ENCODE results near the gene SDK2. TPM values are rescaled to one million over a fixed set of nuclear protein-coding genes. Genes with fewer than 3 reads are reported as not detected.
A peak's percentile ranks its signal among the peaks of the same experiment; 100 is the strongest.

SDK2 gene
- total RNA-seq, 1 donor from 2014 or later = 12.3 TPM

GRCh38 chr17:73350864-73351263, 293.4 kb downstream of the SDK2 start:
- Mint-ChIP-seq H3K9me3 (ENCODE audit: unreplicated experiment) (peaks cover 8% of the 10 kb centered on the region), H3K4me1 (ENCODE audit: low read depth, unreplicated experiment) (peaks cover 13% of the 10 kb centered on the region), H3K27ac (ENCODE audit: unreplicated experiment) (peak overlapping the region; percentile 62), H3K36me3 (ENCODE audit: unreplicated experiment) (no peaks in the 10 kb centered on the region), H3K27me3 (ENCODE audit: unreplicated experiment) (peaks cover 11% of the 10 kb centered on the region), H3K4me3 (ENCODE audit: unreplicated experiment) (no peak overlapping the region)
- TF ChIP-seq, protein P1, sequence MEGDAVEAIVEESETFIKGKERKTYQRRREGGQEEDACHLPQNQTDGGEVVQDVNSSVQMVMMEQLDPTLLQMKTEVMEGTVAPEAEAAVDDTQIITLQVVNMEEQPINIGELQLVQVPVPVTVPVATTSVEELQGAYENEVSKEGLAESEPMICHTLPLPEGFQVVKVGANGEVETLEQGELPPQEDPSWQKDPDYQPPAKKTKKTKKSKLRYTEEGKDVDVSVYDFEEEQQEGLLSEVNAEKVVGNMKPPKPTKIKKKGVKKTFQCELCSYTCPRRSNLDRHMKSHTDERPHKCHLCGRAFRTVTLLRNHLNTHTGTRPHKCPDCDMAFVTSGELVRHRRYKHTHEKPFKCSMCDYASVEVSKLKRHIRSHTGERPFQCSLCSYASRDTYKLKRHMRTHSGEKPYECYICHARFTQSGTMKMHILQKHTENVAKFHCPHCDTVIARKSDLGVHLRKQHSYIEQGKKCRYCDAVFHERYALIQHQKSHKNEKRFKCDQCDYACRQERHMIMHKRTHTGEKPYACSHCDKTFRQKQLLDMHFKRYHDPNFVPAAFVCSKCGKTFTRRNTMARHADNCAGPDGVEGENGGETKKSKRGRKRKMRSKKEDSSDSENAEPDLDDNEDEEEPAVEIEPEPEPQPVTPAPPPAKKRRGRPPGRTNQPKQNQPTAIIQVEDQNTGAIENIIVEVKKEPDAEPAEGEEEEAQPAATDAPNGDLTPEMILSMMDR (IDR thresholded peaks at IDR 0.05; ENCODE audit: partially characterized antibody, unreplicated experiment) = no peak
- DNase-seq = no peak

DNA sequence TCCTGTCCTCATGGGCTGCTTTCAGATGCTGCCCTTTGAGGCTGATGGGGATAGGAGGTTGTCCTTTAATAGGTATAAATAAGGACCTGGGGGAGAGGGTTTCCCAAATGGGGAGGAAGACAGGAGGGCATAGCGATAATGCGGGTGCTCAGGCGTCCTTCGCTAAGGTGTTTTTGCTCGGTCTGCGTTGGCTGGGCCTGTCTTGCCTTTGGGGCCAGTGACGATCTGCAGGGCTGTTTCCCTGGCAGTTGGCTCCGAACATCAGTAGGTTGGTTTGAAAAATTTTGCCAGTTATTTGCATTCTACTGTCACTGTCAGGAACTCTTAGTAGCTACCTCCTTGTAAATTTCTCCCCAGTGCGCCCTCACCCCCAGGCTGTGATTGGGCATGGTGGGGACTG, 294.6 kb downstream of the SDK2 start:
- Mint-ChIP-seq H3K36me3 (ENCODE audit: unreplicated experiment) (no peaks in the 10 kb centered on the region), H3K4me1 (ENCODE audit: low read depth, unreplicated experiment) (peaks cover 20% of the 10 kb centered on the region), H3K9me3 (ENCODE audit: unreplicated experiment) (peaks cover 5% of the 10 kb centered on the region), H3K27me3 (ENCODE audit: unreplicated experiment) (peaks cover 11% of the 10 kb centered on the region), H3K4me3 (ENCODE audit: unreplicated experiment) (no peak overlapping the region), H3K27ac (ENCODE audit: unreplicated experiment) (no peak overlapping the region)
- TF ChIP-seq, protein P1 (IDR thresholded peaks at IDR 0.05; ENCODE audit: partially characterized antibody, unreplicated experiment) = no peak
- no peak for DNase-seq

DNA sequence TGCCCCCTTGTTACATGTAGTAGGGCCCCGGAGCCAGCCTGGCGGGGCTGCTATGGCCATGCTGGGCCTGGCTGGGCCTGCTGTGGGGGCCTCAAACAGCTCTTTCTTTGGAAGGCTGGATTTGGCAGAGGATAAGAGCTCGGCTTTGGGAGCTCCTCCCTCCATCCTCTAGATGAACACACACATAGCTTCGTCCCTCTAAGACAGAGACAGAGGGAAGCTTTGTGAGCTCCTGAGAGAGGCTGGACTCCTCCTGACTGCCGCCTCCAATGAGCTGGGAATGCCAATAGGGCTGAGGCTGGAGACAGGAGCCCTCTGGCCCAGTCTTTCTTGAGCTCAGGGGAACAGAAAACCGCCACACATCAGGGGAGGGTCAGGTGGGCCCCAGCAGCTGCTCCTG, 295.1 kb downstream of the SDK2 start:
- DNase-seq = no peak
- H3K27ac Mint-ChIP-seq (ENCODE audit: unreplicated experiment) = peak overlapping the region; percentile 25
- peaks cover 22% of the 10 kb centered on the region for H3K4me1 Mint-ChIP-seq (ENCODE audit: low read depth, unreplicated experiment)
- H3K36me3 Mint-ChIP-seq (ENCODE audit: unreplicated experiment) = no peaks in the 10 kb centered on the region
- peaks cover 9% of the 10 kb centered on the region for H3K9me3 Mint-ChIP-seq (ENCODE audit: unreplicated experiment)
- TF ChIP-seq, protein P1 (IDR thresholded peaks at IDR 0.05; ENCODE audit: partially characterized antibody, unreplicated experiment) = no peak
- peaks cover 13% of the 10 kb centered on the region for H3K27me3 Mint-ChIP-seq (ENCODE audit: unreplicated experiment)
- H3K4me3 Mint-ChIP-seq (ENCODE audit: unreplicated experiment) = no peak overlapping the region

DNA sequence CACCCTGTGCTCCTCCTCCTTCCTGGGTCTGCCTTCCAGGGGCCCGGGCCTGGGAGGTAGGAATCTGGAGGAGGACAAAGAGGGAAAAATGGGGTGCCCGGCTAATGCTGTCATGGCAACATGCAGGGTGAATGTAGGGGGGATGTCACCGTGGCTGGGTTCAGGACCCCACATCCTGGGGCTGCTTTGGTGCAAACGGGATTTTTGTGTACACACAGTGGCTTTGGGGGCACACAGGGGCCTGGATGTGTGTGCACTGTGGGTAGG, 295.5 kb downstream of the SDK2 start:
- H3K36me3 Mint-ChIP-seq (ENCODE audit: unreplicated experiment) = no peaks in the 10 kb centered on the region
- no peak overlapping the region for H3K27ac Mint-ChIP-seq (ENCODE audit: unreplicated experiment)
- H3K4me1 Mint-ChIP-seq (ENCODE audit: low read depth, unreplicated experiment) = peaks cover 24% of the 10 kb centered on the region
- DNase-seq = no peak
- peaks cover 12% of the 10 kb centered on the region for H3K9me3 Mint-ChIP-seq (ENCODE audit: unreplicated experiment)
- TF ChIP-seq, protein P1 (IDR thresholded peaks at IDR 0.05; ENCODE audit: partially characterized antibody, unreplicated experiment) = no peak
- no peak overlapping the region for H3K4me3 Mint-ChIP-seq (ENCODE audit: unreplicated experiment)
- H3K27me3 Mint-ChIP-seq (ENCODE audit: unreplicated experiment) = peaks cover 16% of the 10 kb centered on the region

- no peaks in the 10 kb centered on the region for H3K36me3 Mint-ChIP-seq (ENCODE audit: unreplicated experiment)
- no peak overlapping the region for H3K4me3 Mint-ChIP-seq (ENCODE audit: unreplicated experiment)
- H3K4me1 Mint-ChIP-seq (ENCODE audit: low read depth, unreplicated experiment) = peaks cover 24% of the 10 kb centered on the region
- no peak for DNase-seq
- TF ChIP-seq, protein P1 (IDR thresholded peaks at IDR 0.05; ENCODE audit: partially characterized antibody, unreplicated experiment) = no peak
- H3K27me3 Mint-ChIP-seq (ENCODE audit: unreplicated experiment) = peaks cover 16% of the 10 kb centered on the region
- H3K9me3 Mint-ChIP-seq (ENCODE audit: unreplicated experiment) = peaks cover 14% of the 10 kb centered on the region
- H3K27ac Mint-ChIP-seq (ENCODE audit: unreplicated experiment) = peak overlapping the region; percentile 66
These were observed 296.0 kb downstream of the SDK2 start for GRCh38 chr17:73348018-73348828.

Measured in glutamatergic neuron (in vitro differentiated cells).